CD4-positive, alpha-beta T cell treated with Interleukin-6 at 100 ng/mL for 8 hours (primary cell): Measurements from ENCODE around the gene DGKQ.
"Not testable (repeated sequence)": the region's sequence is repeated elsewhere in the genome, so short reads cannot be mapped to it uniquely, and the experiment has no call there.

Source experiments
- DNase-seq: peaks from one replicate; pipeline ENCODE4 v3.0.0-alpha.2; 2020; ENCODE audit warnings: mixed read lengths, low spot score

Gene DGKQ

GRCh38 chr4:950136-951020 lies 23.0 kb downstream of the DGKQ start:
- DNase-seq = no peak

DNA sequence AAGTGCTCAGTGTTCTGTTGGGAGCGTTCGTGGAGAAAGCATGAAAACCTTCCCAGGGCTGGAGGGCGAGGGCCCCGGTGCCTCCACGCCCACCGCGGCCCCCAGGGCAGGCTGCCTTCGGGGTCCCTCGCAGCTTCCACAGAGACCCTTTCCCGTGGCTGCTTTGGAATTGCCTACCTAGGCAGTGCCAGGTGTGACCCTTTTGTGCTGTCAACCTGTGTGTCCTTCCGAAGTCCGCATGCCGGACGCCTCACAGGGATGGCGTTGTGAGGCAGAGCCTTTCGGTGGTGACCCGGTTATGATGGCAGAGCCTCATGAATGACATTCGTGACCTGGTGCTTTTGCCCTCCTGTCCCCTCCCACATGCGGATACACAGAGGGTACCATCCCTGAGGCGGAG lies 23.7 kb downstream of the DGKQ start:
- DNase-seq = no peak

DNA sequence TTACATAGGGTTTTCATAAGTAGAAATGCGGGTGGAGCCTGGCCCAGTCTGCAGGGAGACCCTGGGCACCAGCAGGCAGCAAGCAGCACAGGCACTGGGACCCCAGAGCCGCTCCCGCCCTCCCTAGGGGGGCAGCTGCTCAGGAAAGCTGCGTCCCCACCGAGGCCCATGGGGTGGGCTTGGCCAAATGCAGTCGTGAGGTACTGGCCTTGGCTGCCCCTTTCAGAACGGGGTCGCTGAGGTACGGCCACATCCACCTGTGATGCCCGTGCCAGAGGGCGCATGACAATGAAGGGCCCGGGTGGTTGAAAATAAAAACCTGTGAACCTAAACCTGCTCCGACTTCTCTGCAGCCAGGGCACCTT lies 24.5 kb downstream of the DGKQ start:
- no peak for DNase-seq

GRCh38 chr4:948101-948935 lies 25.1 kb downstream of the DGKQ start:
- DNase-seq = no peak

DNA sequence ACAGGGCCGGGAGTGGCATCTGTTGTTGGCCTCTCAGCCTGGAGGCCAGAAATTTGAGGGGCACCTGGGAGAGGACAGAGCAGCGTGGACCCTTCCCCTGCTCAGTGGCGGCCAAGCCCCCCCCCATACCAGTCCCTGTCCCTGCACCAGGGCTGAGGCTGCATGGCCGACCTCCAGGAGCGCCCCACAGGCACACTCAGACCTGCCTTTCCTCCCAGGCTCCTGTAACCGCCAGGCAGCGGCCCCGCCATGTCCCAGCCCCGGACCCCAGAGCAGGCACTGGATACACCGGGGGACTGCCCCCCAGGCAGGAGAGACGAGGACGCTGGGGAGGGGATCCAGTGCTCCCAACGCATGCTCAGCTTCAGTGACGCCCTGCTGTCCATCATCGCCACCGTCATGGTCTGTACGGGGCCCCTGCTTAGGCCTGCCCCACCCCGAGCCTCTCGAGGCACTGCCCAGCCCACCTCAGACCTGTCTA lies 25.8 kb downstream of the DGKQ start:
- no peak for DNase-seq

DNA sequence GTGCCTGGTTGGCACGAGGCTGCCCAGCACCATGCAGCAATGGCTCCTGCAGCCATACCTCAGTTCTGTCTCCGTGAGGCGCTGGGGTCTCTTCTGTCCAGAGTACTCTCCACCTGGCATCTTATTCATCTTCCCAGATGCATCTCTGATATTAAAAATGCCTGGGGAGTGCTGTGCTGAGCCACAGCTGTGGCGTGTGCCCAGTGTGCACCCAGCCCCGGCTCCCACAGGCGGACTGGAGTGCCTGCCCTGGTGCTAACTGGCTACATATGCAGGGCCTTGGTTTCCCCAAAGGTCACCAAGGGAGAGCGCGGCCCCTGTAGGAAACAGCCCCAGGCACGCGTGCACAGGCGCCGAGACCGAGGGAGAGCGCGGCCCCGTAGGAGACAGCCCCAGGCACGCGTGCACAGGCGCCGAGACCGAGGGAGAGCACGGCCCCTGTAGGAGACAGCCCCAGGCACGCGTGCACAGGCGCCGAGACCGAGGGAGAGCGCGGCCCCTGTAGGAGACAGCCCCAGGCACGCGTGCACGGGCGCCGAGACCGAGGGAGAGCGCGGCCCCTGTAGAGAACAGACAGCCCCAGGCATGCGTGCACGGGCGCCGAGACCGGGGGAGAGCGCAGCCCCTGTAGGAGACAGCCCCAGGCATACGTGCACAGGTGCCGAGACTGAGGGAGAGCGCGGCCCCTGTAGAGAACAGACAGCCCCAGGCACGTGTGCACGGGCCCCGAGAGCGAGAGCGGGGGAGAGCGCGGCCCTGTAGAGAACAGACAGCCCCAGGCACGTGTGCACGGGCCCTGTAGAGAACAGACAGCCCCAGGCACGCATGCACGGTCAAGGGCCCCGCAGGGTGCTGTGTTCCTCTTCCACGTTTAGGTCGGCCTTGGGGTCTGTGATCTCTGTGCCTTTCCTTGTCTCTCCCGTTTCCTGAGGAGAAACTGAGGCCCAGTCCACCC lies 26.6 kb downstream of the DGKQ start:
- no peak for DNase-seq

GRCh38 chr4:946103-946450 lies 27.3 kb downstream of the DGKQ start:
- no peak for DNase-seq

- DNase-seq = no peak
These were observed 27.9 kb downstream of the DGKQ start for GRCh38 chr4:945274-946102.

GRCh38 chr4:939508-939907 lies 33.9 kb downstream of the DGKQ start:
- DNase-seq = not testable (repeated sequence)

DNA sequence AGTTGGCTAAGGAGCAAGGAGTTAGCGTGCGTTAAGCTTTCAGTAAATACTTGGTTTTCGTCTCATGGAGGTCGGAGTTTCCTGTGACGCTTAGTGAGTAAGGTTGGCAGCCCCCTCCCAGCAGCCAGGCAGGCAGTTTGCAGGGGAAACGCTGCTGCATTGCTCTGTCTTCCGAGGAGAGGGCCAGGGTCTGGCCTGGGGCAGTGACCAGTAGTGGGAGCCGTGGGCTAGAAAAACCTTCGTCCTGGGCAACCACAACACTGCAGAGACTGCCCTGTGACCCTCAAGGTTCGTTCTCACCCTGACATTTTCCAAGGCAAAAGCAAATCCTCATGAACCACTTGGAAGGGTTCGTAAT lies 40.7 kb downstream of the DGKQ start:
- no peak for DNase-seq

GRCh38 chr4:931960-932712 lies 41.2 kb downstream of the DGKQ start, which contains the start of the genes GAK and TMEM175:
Gene GAK (minus strand): TSS chr4:932316. CDS start chr4:932187, 129 bp downstream.
Gene TMEM175 (plus strand): TSS chr4:932460. CDS start chr4:947740, 15,280 bp downstream.
- DNase-seq = peak; percentile 96

DNA sequence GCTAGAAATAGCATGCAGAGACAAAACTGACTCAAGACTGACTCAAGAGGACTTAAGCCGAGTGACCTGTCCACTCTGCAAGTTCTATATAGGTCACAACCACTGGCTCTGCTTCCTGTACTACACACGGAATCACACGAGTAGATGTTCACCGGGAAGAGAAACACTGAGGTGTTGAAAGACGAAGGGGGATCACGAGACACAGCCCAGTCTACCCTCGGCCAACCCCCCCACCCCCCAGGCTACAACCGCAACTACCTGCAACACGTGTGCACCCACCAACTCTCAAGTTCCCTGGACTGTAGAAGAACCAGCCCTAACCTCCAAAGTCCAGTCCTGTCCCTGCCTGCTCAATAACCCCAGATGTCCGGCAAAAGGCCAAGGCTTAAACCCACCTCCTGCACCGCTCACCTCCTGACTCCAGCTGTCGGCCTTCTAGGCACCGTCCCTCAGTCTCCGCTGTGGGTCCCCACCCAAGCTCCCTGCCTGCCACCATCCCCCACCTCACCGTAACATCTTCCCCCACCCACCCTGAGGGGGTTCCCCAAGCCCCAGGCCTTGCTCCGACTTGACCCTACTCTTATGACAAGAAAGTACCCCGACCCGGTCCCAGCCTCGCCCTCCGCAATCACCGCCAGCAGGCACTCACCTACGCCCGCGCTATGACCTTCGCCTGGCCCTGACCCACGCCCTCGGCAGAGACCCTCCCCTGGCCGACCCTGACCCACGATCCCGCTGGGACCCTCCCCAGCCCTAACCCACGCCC lies 42.0 kb downstream of the DGKQ start:
- no peak for DNase-seq

DNA sequence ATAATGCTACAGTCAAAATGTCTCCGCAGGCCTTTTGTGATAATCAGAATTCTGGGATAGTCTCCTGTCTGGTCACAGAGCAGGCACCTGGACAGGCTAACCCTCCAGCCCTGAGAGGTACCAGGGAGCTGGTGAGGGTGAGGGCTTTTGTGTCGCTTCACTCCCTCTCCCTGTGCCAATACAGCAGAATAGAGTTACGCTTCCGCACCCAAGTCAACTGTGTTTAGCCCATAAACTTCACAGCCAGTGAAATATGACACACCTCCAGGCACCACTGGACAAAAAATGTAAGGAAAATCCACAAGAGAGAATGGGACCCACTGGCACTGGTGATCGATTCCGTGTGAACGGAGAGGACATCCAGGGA lies 42.6 kb downstream of the DGKQ start:
- DNase-seq = no peak

DNA sequence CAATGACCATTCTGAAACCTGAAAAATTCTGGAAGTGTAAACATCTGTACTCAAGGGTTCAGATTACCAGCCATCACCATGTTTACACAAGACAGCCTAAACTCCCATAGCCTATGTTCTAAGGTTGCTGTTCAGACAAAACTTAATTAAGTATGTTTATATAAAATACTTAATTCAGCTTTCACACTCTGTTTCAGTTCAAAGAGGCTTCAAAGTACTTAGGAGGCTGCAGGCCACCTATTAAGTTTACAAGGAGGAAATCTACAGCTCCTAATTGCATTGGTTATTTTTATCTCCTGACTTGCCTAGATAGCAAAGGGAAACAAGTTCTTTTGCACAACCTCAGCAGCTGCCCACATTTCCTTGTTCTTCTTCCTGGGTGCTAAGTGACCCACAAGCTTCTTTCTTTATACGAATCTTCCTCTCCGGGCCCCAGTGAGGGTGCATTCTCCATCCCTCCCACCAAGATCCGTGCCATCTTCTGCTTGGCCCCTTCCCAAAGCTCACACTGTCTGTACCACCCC lies 43.3 kb downstream of the DGKQ start:
- DNase-seq = no peak

DNA sequence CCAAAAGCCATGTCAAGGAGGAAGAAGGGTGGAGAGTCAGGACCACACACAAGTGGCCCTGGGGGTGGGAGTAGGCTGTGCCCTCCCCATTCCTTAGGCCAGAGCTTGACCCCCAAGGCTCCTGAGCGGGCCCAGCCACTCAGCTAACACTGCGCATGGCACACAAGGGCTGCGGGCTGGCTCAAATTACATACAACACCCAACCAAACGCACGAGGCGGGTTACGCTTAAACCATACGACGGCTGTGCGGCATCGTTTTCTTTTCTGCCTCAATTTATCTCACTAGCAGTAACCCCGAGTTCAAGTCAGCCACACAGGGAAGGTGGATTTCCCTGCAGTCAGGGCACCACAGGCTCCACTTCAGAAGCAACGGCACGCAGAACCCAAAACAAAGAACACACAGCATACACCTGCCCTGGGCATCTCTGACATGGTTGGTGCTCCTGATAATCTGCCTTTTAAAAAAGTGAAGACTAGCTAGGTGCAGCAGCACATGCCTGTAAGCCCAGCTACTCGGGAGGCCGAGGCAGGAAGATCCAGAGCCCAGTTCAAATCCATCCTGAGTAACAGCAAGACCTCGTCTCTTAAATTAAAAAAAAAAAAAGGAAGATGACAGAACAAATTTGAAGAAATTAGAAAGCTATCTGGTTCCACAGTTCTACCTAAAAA lies 44.1 kb downstream of the DGKQ start:
- DNase-seq = no peak

- DNase-seq = not testable (repeated sequence)
These were observed 45.8 kb downstream of the DGKQ start for GRCh38 chr4:927566-927965.

GRCh38 chr4:926538-926937 lies 46.8 kb downstream of the DGKQ start:
- DNase-seq = no peak

DNA sequence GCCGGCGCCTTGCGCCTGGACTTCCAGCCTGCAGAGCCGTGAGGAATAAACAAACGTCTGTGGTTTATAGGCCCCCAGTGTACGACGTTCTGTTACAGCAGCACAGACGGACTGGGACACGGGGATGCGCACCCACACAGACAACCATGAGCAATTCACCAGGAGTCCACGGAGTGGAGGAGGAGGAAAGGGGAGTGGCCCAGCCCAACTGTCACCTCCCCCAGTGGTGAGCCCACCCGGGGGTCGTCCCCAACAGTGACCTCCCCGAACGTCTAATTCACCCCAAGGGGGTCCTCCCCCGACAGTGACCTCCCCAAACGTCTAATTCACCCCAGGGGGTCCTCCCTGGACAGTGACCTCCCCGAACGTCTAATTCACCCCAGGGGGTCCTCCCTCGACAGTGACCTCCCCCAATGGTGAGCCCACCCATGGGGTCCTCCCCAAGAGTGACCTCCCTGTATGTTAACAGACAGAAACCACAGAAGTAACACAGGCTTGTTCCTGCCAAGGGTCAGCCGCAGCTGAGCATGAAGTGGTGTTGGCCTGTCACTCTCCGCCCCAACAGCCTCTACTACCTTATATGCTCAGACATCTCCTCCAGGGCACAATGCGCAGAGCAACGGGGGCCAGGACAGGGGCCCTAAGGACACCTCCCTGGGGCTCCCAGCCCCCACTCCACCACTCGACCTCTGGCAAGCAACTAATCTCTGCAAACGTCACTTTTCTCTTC lies 47.4 kb downstream of the DGKQ start:
- DNase-seq = no peak
